Mesendoderm (in vitro differentiated cells): ENCODE data around the gene RNF11.

Experiments
- DNase-seq: peaks from one replicate; pipeline ENCODE4 v3.0.0; 2013
- H2AK5ac ChIP-seq: 2 replicates; pipeline ENCODE4 v1.6.1; 2013; ENCODE audit warnings: low read length, inconsistent platforms
- H2BK120ac ChIP-seq: 2 replicates; pipeline ENCODE4 v1.6.1; 2013; ENCODE audit warnings: low read depth, mild to moderate bottlenecking, low read length, moderate library complexity, mixed read lengths
- H2BK15ac ChIP-seq: replicated peaks from 2 replicates; pipeline ENCODE4 v1.6.1; 2013; ENCODE audit warnings: low read depth, mild to moderate bottlenecking, moderate library complexity
- H2BK5ac ChIP-seq: 2 replicates; pipeline ENCODE4 v1.6.1; 2013; ENCODE audit warnings: low read length, inconsistent platforms
- H3K18ac ChIP-seq: 2 replicates; pipeline ENCODE4 v1.6.1; 2013; ENCODE audit warnings: mild to moderate bottlenecking, low read length, mixed read lengths
- H3K23ac ChIP-seq: one replicate; pipeline ENCODE4 v1.6.1; 2013; ENCODE audit warnings: low read length
- H3K27ac ChIP-seq: 2 replicates; pipeline ENCODE4 v1.5.1; 2013; ENCODE audit warnings: low read depth, mild to moderate bottlenecking, inconsistent platforms, low read length, moderate library complexity
- H3K27me3 ChIP-seq: 2 replicates; pipeline ENCODE4 v1.6.1; 2013; ENCODE audit warnings: low read length, control low read depth, mild to moderate bottlenecking, inconsistent platforms; ENCODE audit not compliant: insufficient read depth, poor library complexity
- H3K36me3 ChIP-seq: 2 replicates; pipeline ENCODE4 v1.6.1; 2013; ENCODE audit warnings: low read length, inconsistent platforms; ENCODE audit not compliant: control insufficient read depth, insufficient read depth
- H3K4ac ChIP-seq: one replicate; pipeline ENCODE4 v1.6.1; 2013; ENCODE audit warnings: low read depth, mild to moderate bottlenecking, low read length, moderate library complexity
- H3K4me1 ChIP-seq: 2 replicates; pipeline ENCODE4 v1.6.1; 2013; ENCODE audit warnings: low read depth, low read length, inconsistent platforms; ENCODE audit not compliant: control insufficient read depth
- H3K4me2 ChIP-seq: 2 replicates; pipeline ENCODE4 v1.6.1; 2013; ENCODE audit warnings: low read length
- H3K4me3 ChIP-seq: 2 replicates; pipeline ENCODE4 v1.5.1; 2013; ENCODE audit warnings: mild to moderate bottlenecking, low read length
- H3K56ac ChIP-seq: one replicate; pipeline ENCODE4 v1.6.1; 2013; ENCODE audit warnings: low read length
- H3K79me1 ChIP-seq: 2 replicates; pipeline ENCODE4 v1.6.1; 2013; ENCODE audit warnings: low read length, inconsistent platforms
- H3K79me2 ChIP-seq: 2 replicates; pipeline ENCODE4 v1.6.1; 2013; ENCODE audit warnings: mild to moderate bottlenecking, low read length; ENCODE audit not compliant: control insufficient read depth, insufficient read depth
- H3K9ac ChIP-seq: 2 replicates; pipeline ENCODE4 v1.6.1; 2013; ENCODE audit warnings: low read length, inconsistent platforms
- H4K5ac ChIP-seq: one replicate; pipeline ENCODE4 v1.6.1; 2013; ENCODE audit warnings: low read length
- H4K8ac ChIP-seq: one replicate; pipeline ENCODE4 v1.6.1; 2013; ENCODE audit warnings: low read depth, mild to moderate bottlenecking, control low read depth, low read length, moderate library complexity
- WGBS: extraction: QIAGEN DNeasy Blood & Tissue Kit; methylation state at CpG from one replicate; pipeline ENCODE4 v1.1.7; 2013; ENCODE audit warnings: low lambda C conversion rate, missing lambda C conversion rate; ENCODE audit not compliant: insufficient coverage; ENCODE audit errors: extremely low coverage; 5-methylcytosine and 5-hydroxymethylcytosine counted together

The RNF11 gene

GRCh38 chr1:51306950-51307349 is 70.9 kb downstream of the RNF11 start:
- no peaks in the 10 kb centered on the region for H3K79me2 ChIP-seq
- no peaks in the 10 kb centered on the region for H3K4me1 ChIP-seq
- no peak overlapping the region for H3K27ac ChIP-seq
- H3K27me3 ChIP-seq, result no peaks in the 10 kb centered on the region
- no peak overlapping the region for H3K9ac ChIP-seq
- H3K36me3 ChIP-seq, result no peaks in the 10 kb centered on the region
- no peak overlapping the region for H3K4me3 ChIP-seq
- DNase-seq, result no peak
- no peaks in the 10 kb centered on the region for H3K79me1 ChIP-seq
- no peak overlapping the region for H3K4me2 ChIP-seq
- no peak overlapping the region for H2AK5ac ChIP-seq
- H3K23ac ChIP-seq, result no peak overlapping the region
- H3K18ac ChIP-seq, result no peak overlapping the region
- H4K5ac ChIP-seq, result no peak overlapping the region
- no peak overlapping the region for H2BK5ac ChIP-seq
- H2BK120ac ChIP-seq, result no peak overlapping the region
- no peak overlapping the region for H3K4ac ChIP-seq
- no peak overlapping the region for H3K56ac ChIP-seq
- no CpG with 5 or more reads among the region's 5 CpGs for WGBS
- no peak overlapping the region for H2BK15ac ChIP-seq
- no peak overlapping the region for H4K8ac ChIP-seq

GRCh38 chr1:51308636-51309035 is 72.6 kb downstream of the RNF11 start:
- Histone ChIP-seq H3K4me3 (no peak overlapping the region), H4K8ac (no peak overlapping the region), H3K23ac (no peak overlapping the region), H3K9ac (no peak overlapping the region), H3K56ac (no peak overlapping the region), H4K5ac (no peak overlapping the region), H3K4ac (no peak overlapping the region), H3K18ac (no peak overlapping the region), H2BK5ac (no peak overlapping the region), H2BK15ac (no peak overlapping the region), H3K4me1 (no peaks in the 10 kb centered on the region), H3K79me2 (no peaks in the 10 kb centered on the region), H3K27me3 (no peaks in the 10 kb centered on the region), H3K36me3 (no peaks in the 10 kb centered on the region), H2BK120ac (no peak overlapping the region), H3K79me1 (no peaks in the 10 kb centered on the region), H3K27ac (no peak overlapping the region), H2AK5ac (no peak overlapping the region), H3K4me2 (no peak overlapping the region)
- DNase-seq, result no peak
- no CpG with 5 or more reads among the region's 6 CpGs for WGBS

GRCh38 chr1:51309291-51309690 is 73.2 kb downstream of the RNF11 start:
- H2BK120ac ChIP-seq, result no peak overlapping the region
- H3K4me2 ChIP-seq, result no peak overlapping the region
- no peak overlapping the region for H4K5ac ChIP-seq
- H3K27me3 ChIP-seq, result no peaks in the 10 kb centered on the region
- H3K79me1 ChIP-seq, result no peaks in the 10 kb centered on the region
- H2AK5ac ChIP-seq, result no peak overlapping the region
- H3K4me3 ChIP-seq, result no peak overlapping the region
- DNase-seq, result no peak
- H3K56ac ChIP-seq, result no peak overlapping the region
- H3K4ac ChIP-seq, result no peak overlapping the region
- no peak overlapping the region for H3K18ac ChIP-seq
- H2BK5ac ChIP-seq, result no peak overlapping the region
- no CpG with 5 or more reads among the region's 8 CpGs for WGBS
- no peak overlapping the region for H3K23ac ChIP-seq
- H3K9ac ChIP-seq, result no peak overlapping the region
- H3K27ac ChIP-seq, result no peak overlapping the region
- H2BK15ac ChIP-seq, result no peak overlapping the region
- H3K79me2 ChIP-seq, result no peaks in the 10 kb centered on the region
- H3K4me1 ChIP-seq, result no peaks in the 10 kb centered on the region
- H3K36me3 ChIP-seq, result no peaks in the 10 kb centered on the region
- no peak overlapping the region for H4K8ac ChIP-seq

GRCh38 chr1:51310871-51311613 is 75.0 kb downstream of the RNF11 start:
- Histone ChIP-seq H3K4ac (no peak overlapping the region), H3K23ac (no peak overlapping the region), H2BK15ac (no peak overlapping the region), H3K27me3 (no peaks in the 10 kb centered on the region), H3K9ac (no peak overlapping the region), H4K5ac (no peak overlapping the region), H3K36me3 (no peaks in the 10 kb centered on the region), H4K8ac (no peak overlapping the region), H3K18ac (no peak overlapping the region), H3K79me1 (no peaks in the 10 kb centered on the region), H3K56ac (no peak overlapping the region), H3K4me3 (no peak overlapping the region), H2BK120ac (no peak overlapping the region), H3K79me2 (no peaks in the 10 kb centered on the region), H2BK5ac (no peak overlapping the region), H3K4me1 (no peaks in the 10 kb centered on the region), H3K27ac (no peak overlapping the region), H3K4me2 (no peak overlapping the region), H2AK5ac (no peak overlapping the region)
- DNase-seq, result peak; percentile 56
- no CpG with 5 or more reads among the region's 15 CpGs for WGBS

- no CpG with 5 or more reads among the region's 5 CpGs for WGBS
- Histone ChIP-seq H3K56ac (no peak overlapping the region), H2BK120ac (no peak overlapping the region), H3K4me3 (no peak overlapping the region), H3K23ac (no peak overlapping the region), H4K5ac (no peak overlapping the region), H3K4me1 (no peaks in the 10 kb centered on the region), H2AK5ac (no peak overlapping the region), H3K27me3 (no peaks in the 10 kb centered on the region), H4K8ac (no peak overlapping the region), H3K79me1 (no peaks in the 10 kb centered on the region), H3K18ac (no peak overlapping the region), H3K4me2 (no peak overlapping the region), H2BK15ac (no peak overlapping the region), H3K79me2 (no peaks in the 10 kb centered on the region), H3K27ac (no peak overlapping the region), H3K4ac (no peak overlapping the region), H3K36me3 (no peaks in the 10 kb centered on the region), H2BK5ac (no peak overlapping the region), H3K9ac (no peak overlapping the region)
- no peak for DNase-seq
These were observed 75.8 kb downstream of the RNF11 start for GRCh38 chr1:51311826-51312225.

- Histone ChIP-seq H3K4me2 (no peak overlapping the region), H4K8ac (no peak overlapping the region), H2BK15ac (no peak overlapping the region), H3K27ac (no peak overlapping the region), H2BK120ac (no peak overlapping the region), H2AK5ac (no peak overlapping the region), H3K79me1 (no peaks in the 10 kb centered on the region), H2BK5ac (no peak overlapping the region), H3K18ac (no peak overlapping the region), H4K5ac (no peak overlapping the region), H3K23ac (no peak overlapping the region), H3K4ac (no peak overlapping the region), H3K9ac (no peak overlapping the region), H3K27me3 (no peaks in the 10 kb centered on the region), H3K79me2 (no peaks in the 10 kb centered on the region), H3K56ac (no peak overlapping the region), H3K4me3 (no peak overlapping the region), H3K4me1 (no peaks in the 10 kb centered on the region), H3K36me3 (no peaks in the 10 kb centered on the region)
- no peak for DNase-seq
- no CpG with 5 or more reads among the region's 4 CpGs for WGBS
These were observed 76.6 kb downstream of the RNF11 start for GRCh38 chr1:51312718-51313117.
